ENCODE results near the gene OSBPL7. TPM values are rescaled to one million over a fixed set of nuclear protein-coding genes. Genes with fewer than 3 reads are reported as not detected.

Gene OSBPL7
- total and polyA plus RNA-seq, 2 of the 13 experiments (the other 11 are each of a cell fraction or from before 2014, with no cell fraction given) = 4.7 to 6.6 TPM

DNA sequence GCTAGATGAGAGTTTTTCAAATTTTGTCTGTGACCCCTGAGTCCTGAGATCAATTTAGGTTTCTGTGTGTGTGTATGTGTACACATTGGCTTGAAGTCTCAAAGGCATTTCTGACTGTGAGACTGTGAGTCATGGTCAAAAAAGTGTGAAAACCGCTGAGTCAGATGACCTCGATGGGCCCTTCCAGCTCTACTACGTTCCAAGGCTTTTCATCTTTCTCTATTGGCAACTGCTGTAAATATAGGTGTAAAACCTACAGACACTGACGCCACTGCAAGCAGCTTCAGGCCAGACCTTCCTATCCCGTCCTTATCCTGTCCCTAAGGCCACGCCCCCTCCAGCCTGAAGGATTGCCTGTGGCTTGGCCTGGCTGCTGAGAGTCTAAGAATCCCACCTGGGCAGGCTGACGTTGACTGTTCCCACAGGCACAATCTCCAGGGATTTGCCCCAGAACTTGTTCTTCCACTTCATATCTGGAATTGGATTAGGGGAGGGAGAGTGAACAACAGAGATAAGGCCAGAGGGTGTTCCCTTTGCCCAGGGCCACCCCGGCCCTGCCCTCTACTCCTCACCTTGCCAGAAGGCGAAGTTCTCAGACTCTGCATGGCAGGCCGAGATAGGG is 11.3 kb downstream of the OSBPL7 start:
- BruUV-seq (replicated peaks) = no TSS peak
- no peak overlapping the region for H3K27ac ChIP-seq (ENCODE audit: extremely low read length, insufficient read depth, low read length)
- H2AFZ ChIP-seq (ENCODE audit: low read length) = no peak overlapping the region
- H3K79me2 ChIP-seq (ENCODE audit: insufficient read depth, low read length) = no peaks in the 10 kb centered on the region
- POLR2A ChIA-PET = interaction anchor here (0.9 to 1.0 kb wide), 3 partner anchors 11 to 31 kb away, joined by 3 to 6 read pairs (median 3); partner anchors contain the start of genes LRRC46, MRPL10, OSBPL7 and SCRN2
- no peaks in the 10 kb centered on the region for H3K9me3 ChIP-seq (ENCODE audit: low read length)
- intact Hi-C loops (cut with micrococcal nuclease; ENCODE audit: unreplicated experiment) (no loop called here), in situ Hi-C loops (cut with HindIII; ENCODE audit: extremely low pct_ligation_motif_present, low pct_unique_long_range_greater_than_20kb) (no loop called here)
- H3K4me2 ChIP-seq (ENCODE audit: low read depth, low read length) = no peak overlapping the region
- peak; percentile 66 for ATAC-seq
- no peaks in the 10 kb centered on the region for H3K27me3 ChIP-seq (ENCODE audit: control insufficient read depth in 1 of 2, insufficient read depth in 2 of 2, low read length in 2 of 2)
- 51% methylated on average over 9 of the region's 10 CpGs for WGBS (ENCODE audit: low lambda C conversion rate)
- H4K20me1 ChIP-seq (ENCODE audit: insufficient read depth, low read length) = no peaks in the 10 kb centered on the region
- CTCF ChIA-PET (ENCODE audit: low intra/inter-chr PET ratio, low total read pairs) = no interaction called here
- no peak overlapping the region for H3K4me3 ChIP-seq (replicated peaks in 1 of 3; ENCODE audit: insufficient read depth in 1 of 3, low read depth in 2 of 3, low read length in 3 of 3)
- no peak overlapping the region for H3K9ac ChIP-seq (ENCODE audit: insufficient read depth, low read depth, low read length)
- H3K4me1 ChIP-seq (ENCODE audit: insufficient read depth, low read length) = peaks cover 12% of the 10 kb centered on the region
- H3K36me3 ChIP-seq (replicated peaks in 1 of 2; ENCODE audit: control insufficient read depth in 1 of 2, insufficient read depth in 2 of 2, low read length in 2 of 2) = peaks cover 9 to 12% of the 10 kb centered on the region in 2 experiments; a peak in 3 of 5 replicates
- peak; percentile 74 for DNase-seq (ENCODE audit: low spot score)
- peak; percentile 32 for FAIRE-seq
- TF ChIP-seq FOXA3 (CRISPR knock-in tag; IDR thresholded peaks at IDR 0.05) (peak; percentile 30; the same call in 1 of the 2 replicates), TBX3 (IDR thresholded peaks at IDR 0.05; ENCODE audit: borderline replicate concordance) (peak; percentile 53; the same call in 1 of the 2 replicates), NR2F1 (CRISPR knock-in tag; IDR thresholded peaks at IDR 0.05) (peak in 1 of 2 experiments; percentile 57; a peak in 1 of 4 replicates), NFE2L1 (CRISPR knock-in tag; IDR thresholded peaks at IDR 0.05; ENCODE audit: borderline replicate concordance) (no peak), EP300 (IDR thresholded peaks at IDR 0.05; ENCODE audit: low read depth in 2 of 2, low read length in 2 of 2) (peak in 1 of 2 experiments; percentile 46; a peak in 1 of 4 replicates), EP300 (CRISPR knock-in tag; IDR thresholded peaks at IDR 0.05; ENCODE audit: borderline replicate concordance) (no peak), JUNB (CRISPR knock-in tag; IDR thresholded peaks at IDR 0.05; ENCODE audit: borderline replicate concordance) (peak; percentile 88), TCF7 (IDR thresholded peaks at IDR 0.05; ENCODE audit: low read depth) (peak; percentile 82), MAFK (conservative IDR thresholded peaks at IDR 0.05 in 1 of 2, IDR thresholded peaks at IDR 0.05 in 1 of 2; ENCODE audit: low read length in 2 of 2) (peak; percentile 98), ZNF24 (IDR thresholded peaks at IDR 0.05) (no peak), RARA (CRISPR knock-in tag; IDR thresholded peaks at IDR 0.05) (peak; percentile 35), TEAD3 (CRISPR knock-in tag; optimal IDR thresholded peaks at IDR 0.05; ENCODE audit: borderline replicate concordance) (peak; percentile 11), NR2F6 (IDR thresholded peaks at IDR 0.05) (peak; percentile 84), NR2F6 (CRISPR knock-in tag; IDR thresholded peaks at IDR 0.05) (peak; percentile 53; the same call in 1 of the 2 replicates)
- TF ChIP-seq, protein P1, sequence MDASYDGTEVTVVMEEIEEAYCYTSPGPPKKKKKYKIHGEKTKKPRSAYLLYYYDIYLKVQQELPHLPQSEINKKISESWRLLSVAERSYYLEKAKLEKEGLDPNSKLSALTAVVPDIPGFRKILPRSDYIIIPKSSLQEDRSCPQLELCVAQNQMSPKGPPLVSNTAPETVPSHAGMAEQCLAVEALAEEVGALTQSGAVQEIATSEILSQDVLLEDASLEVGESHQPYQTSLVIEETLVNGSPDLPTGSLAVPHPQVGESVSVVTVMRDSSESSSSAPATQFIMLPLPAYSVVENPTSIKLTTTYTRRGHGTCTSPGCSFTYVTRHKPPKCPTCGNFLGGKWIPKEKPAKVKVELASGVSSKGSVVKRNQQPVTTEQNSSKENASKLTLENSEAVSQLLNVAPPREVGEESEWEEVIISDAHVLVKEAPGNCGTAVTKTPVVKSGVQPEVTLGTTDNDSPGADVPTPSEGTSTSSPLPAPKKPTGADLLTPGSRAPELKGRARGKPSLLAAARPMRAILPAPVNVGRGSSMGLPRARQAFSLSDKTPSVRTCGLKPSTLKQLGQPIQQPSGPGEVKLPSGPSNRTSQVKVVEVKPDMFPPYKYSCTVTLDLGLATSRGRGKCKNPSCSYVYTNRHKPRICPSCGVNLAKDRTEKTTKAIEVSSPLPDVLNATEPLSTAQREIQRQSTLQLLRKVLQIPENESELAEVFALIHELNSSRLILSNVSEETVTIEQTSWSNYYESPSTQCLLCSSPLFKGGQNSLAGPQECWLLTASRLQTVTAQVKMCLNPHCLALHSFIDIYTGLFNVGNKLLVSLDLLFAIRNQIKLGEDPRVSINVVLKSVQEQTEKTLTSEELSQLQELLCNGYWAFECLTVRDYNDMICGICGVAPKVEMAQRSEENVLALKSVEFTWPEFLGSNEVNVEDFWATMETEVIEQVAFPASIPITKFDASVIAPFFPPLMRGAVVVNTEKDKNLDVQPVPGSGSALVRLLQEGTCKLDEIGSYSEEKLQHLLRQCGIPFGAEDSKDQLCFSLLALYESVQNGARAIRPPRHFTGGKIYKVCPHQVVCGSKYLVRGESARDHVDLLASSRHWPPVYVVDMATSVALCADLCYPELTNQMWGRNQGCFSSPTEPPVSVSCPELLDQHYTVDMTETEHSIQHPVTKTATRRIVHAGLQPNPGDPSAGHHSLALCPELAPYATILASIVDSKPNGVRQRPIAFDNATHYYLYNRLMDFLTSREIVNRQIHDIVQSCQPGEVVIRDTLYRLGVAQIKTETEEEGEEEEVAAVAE (CRISPR knock-in tag; IDR thresholded peaks at IDR 0.05; ENCODE audit: borderline replicate concordance) = 0 out of 2 replicates have a peak, but pooled peaks have one; percentile 27
- TF ChIP-seq, protein P2, sequence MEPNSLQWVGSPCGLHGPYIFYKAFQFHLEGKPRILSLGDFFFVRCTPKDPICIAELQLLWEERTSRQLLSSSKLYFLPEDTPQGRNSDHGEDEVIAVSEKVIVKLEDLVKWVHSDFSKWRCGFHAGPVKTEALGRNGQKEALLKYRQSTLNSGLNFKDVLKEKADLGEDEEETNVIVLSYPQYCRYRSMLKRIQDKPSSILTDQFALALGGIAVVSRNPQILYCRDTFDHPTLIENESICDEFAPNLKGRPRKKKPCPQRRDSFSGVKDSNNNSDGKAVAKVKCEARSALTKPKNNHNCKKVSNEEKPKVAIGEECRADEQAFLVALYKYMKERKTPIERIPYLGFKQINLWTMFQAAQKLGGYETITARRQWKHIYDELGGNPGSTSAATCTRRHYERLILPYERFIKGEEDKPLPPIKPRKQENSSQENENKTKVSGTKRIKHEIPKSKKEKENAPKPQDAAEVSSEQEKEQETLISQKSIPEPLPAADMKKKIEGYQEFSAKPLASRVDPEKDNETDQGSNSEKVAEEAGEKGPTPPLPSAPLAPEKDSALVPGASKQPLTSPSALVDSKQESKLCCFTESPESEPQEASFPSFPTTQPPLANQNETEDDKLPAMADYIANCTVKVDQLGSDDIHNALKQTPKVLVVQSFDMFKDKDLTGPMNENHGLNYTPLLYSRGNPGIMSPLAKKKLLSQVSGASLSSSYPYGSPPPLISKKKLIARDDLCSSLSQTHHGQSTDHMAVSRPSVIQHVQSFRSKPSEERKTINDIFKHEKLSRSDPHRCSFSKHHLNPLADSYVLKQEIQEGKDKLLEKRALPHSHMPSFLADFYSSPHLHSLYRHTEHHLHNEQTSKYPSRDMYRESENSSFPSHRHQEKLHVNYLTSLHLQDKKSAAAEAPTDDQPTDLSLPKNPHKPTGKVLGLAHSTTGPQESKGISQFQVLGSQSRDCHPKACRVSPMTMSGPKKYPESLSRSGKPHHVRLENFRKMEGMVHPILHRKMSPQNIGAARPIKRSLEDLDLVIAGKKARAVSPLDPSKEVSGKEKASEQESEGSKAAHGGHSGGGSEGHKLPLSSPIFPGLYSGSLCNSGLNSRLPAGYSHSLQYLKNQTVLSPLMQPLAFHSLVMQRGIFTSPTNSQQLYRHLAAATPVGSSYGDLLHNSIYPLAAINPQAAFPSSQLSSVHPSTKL (CRISPR knock-in tag; IDR thresholded peaks at IDR 0.05) = 0 out of 2 replicates have a peak, but pooled peaks have one; percentile 20

All from HepG2 (cell line).